Measurements from ENCODE around the gene GDA. TPM values are rescaled to one million over a fixed set of nuclear protein-coding genes. Genes with fewer than 3 reads are reported as not detected.

The GDA gene
- total RNA-seq, 2 experiments from 2014 or later, result not detected

- no peak for DNase-seq
- Mint-ChIP-seq H3K27me3 (peaks cover 2% of the 10 kb centered on the region), H3K4me1 (ENCODE audit: low read depth) (no peaks in the 10 kb centered on the region), H3K9me3 (no peaks in the 10 kb centered on the region), H3K27ac (no peak overlapping the region), H3K4me3 (no peak overlapping the region), H3K36me3 (no peaks in the 10 kb centered on the region)
- intact Hi-C loops (cut with micrococcal nuclease), result no loop called here
- ChIA-PET POLR2A (no interaction called here), CTCF (interaction anchor here (0.6 kb wide), 1 partner anchor 70 kb away, joined by 4 read pairs; no protein-coding TSS in a partner anchor)
Observed at GRCh38 chr9:72134801-72135200, 14.4 kb upstream of the GDA start.

GRCh38 chr9:72137697-72138365, 11.4 kb upstream of the GDA start:
- POLR2A ChIA-PET, result no interaction called here
- Mint-ChIP-seq H3K36me3 (no peaks in the 10 kb centered on the region), H3K27ac (no peak overlapping the region), H3K9me3 (no peaks in the 10 kb centered on the region), H3K4me3 (no peak overlapping the region), H3K4me1 (ENCODE audit: low read depth) (no peaks in the 10 kb centered on the region), H3K27me3 (peaks cover 10% of the 10 kb centered on the region)
- CTCF ChIA-PET, result no interaction called here
- DNase-seq, result no peak
- intact Hi-C loops (cut with micrococcal nuclease), result no loop called here

- CTCF ChIA-PET, result no interaction called here
Observed at GRCh38 chr9:72139226-72139625, 10.0 kb upstream of the GDA start.

GRCh38 chr9:72140586-72140985, 8.7 kb upstream of the GDA start:
- Mint-ChIP-seq H3K27me3 (peaks cover 15% of the 10 kb centered on the region), H3K36me3 (no peaks in the 10 kb centered on the region), H3K4me1 (ENCODE audit: low read depth) (no peaks in the 10 kb centered on the region), H3K27ac (no peak overlapping the region), H3K4me3 (no peak overlapping the region), H3K9me3 (no peaks in the 10 kb centered on the region)
- intact Hi-C loops (cut with micrococcal nuclease), result no loop called here
- POLR2A ChIA-PET, result no interaction called here
- no peak for DNase-seq
- CTCF ChIA-PET, result no interaction called here

More at GRCh38 chr9:72139226-72139625, 10.0 kb upstream of the GDA start:
- POLR2A ChIA-PET, result no interaction called here
- Mint-ChIP-seq H3K27me3 (peaks cover 13% of the 10 kb centered on the region), H3K27ac (no peak overlapping the region), H3K36me3 (no peaks in the 10 kb centered on the region), H3K4me1 (ENCODE audit: low read depth) (no peaks in the 10 kb centered on the region), H3K4me3 (no peak overlapping the region), H3K9me3 (no peaks in the 10 kb centered on the region)
- DNase-seq, result no peak
- intact Hi-C loops (cut with micrococcal nuclease), result no loop called here

- Mint-ChIP-seq H3K4me3 (no peak overlapping the region), H3K27ac (no peak overlapping the region), H3K36me3 (no peaks in the 10 kb centered on the region), H3K9me3 (no peaks in the 10 kb centered on the region), H3K27me3 (peaks cover 17% of the 10 kb centered on the region), H3K4me1 (ENCODE audit: low read depth) (no peaks in the 10 kb centered on the region)
- CTCF ChIA-PET, result no interaction called here
- POLR2A ChIA-PET, result no interaction called here
- intact Hi-C loops (cut with micrococcal nuclease), result no loop called here
- DNase-seq, result no peak
Observed at GRCh38 chr9:72141484-72141883, 7.8 kb upstream of the GDA start.

GRCh38 chr9:72144756-72145492, 4.3 kb upstream of the GDA start:
- Mint-ChIP-seq H3K27ac (no peak overlapping the region), H3K27me3 (peaks cover 36% of the 10 kb centered on the region), H3K9me3 (no peaks in the 10 kb centered on the region), H3K4me1 (ENCODE audit: low read depth) (peaks cover 3% of the 10 kb centered on the region), H3K4me3 (no peak overlapping the region), H3K36me3 (no peaks in the 10 kb centered on the region)
- DNase-seq, result no peak
- intact Hi-C loops (cut with micrococcal nuclease), result no loop called here
- POLR2A ChIA-PET, result no interaction called here
- CTCF ChIA-PET, result no interaction called here

GRCh38 chr9:72145733-72146505, 3.3 kb upstream of the GDA start:
- ChIA-PET CTCF (no interaction called here), POLR2A (no interaction called here)
- H3K27me3 Mint-ChIP-seq, result peaks cover 39% of the 10 kb centered on the region
- no peak overlapping the region for H3K4me3 Mint-ChIP-seq
- DNase-seq, result no peak
- intact Hi-C loops (cut with micrococcal nuclease), result no loop called here
- no peak overlapping the region for H3K27ac Mint-ChIP-seq
- peaks cover 3% of the 10 kb centered on the region for H3K4me1 Mint-ChIP-seq (ENCODE audit: low read depth)
- no peaks in the 10 kb centered on the region for H3K36me3 Mint-ChIP-seq
- H3K9me3 Mint-ChIP-seq, result no peaks in the 10 kb centered on the region

GRCh38 chr9:72147676-72148075, 1.6 kb upstream of the GDA start:
- POLR2A ChIA-PET, result no interaction called here
- H3K27me3 Mint-ChIP-seq, result peaks cover 35% of the 10 kb centered on the region

GRCh38 chr9:72150127-72150526, 887 bp downstream of the GDA start:
- DNase-seq, result no peak
- Mint-ChIP-seq H3K4me3 (no peak overlapping the region), H3K27me3 (peaks cover 30% of the 10 kb centered on the region), H3K9me3 (no peaks in the 10 kb centered on the region), H3K36me3 (no peaks in the 10 kb centered on the region), H3K27ac (no peak overlapping the region), H3K4me1 (ENCODE audit: low read depth) (peaks cover 3% of the 10 kb centered on the region)
- ChIA-PET POLR2A (no interaction called here), CTCF (no interaction called here)
- intact Hi-C loops (cut with micrococcal nuclease), result no loop called here

More at GRCh38 chr9:72147676-72148075, 1.6 kb upstream of the GDA start:
- CTCF ChIA-PET, result no interaction called here
- Mint-ChIP-seq H3K4me1 (ENCODE audit: low read depth) (peaks cover 3% of the 10 kb centered on the region), H3K36me3 (no peaks in the 10 kb centered on the region), H3K27ac (no peak overlapping the region), H3K9me3 (no peaks in the 10 kb centered on the region), H3K4me3 (no peak overlapping the region)
- DNase-seq, result no peak
- intact Hi-C loops (cut with micrococcal nuclease), result no loop called here

- no peaks in the 10 kb centered on the region for H3K36me3 Mint-ChIP-seq
- POLR2A ChIA-PET, result no interaction called here
- H3K9me3 Mint-ChIP-seq, result no peaks in the 10 kb centered on the region
- CTCF ChIA-PET, result no interaction called here
- no peak overlapping the region for H3K27ac Mint-ChIP-seq
- peaks cover 3% of the 10 kb centered on the region for H3K4me1 Mint-ChIP-seq (ENCODE audit: low read depth)
- no peak for DNase-seq
- H3K27me3 Mint-ChIP-seq, result peaks cover 30% of the 10 kb centered on the region
- intact Hi-C loops (cut with micrococcal nuclease), result no loop called here
- H3K4me3 Mint-ChIP-seq, result no peak overlapping the region
Observed at GRCh38 chr9:72150661-72151060, 1.4 kb downstream of the GDA start.

- no peak overlapping the region for H3K27ac Mint-ChIP-seq
- CTCF ChIA-PET, result interaction anchor here (1.1 kb wide), 1 partner anchor 112 kb away, joined by 4 read pairs; no protein-coding TSS in a partner anchor
- peaks cover 29% of the 10 kb centered on the region for H3K27me3 Mint-ChIP-seq
- intact Hi-C loops (cut with micrococcal nuclease), result no loop called here
- POLR2A ChIA-PET, result no interaction called here
- no peaks in the 10 kb centered on the region for H3K9me3 Mint-ChIP-seq
- H3K4me1 Mint-ChIP-seq (ENCODE audit: low read depth), result peaks cover 3% of the 10 kb centered on the region
- DNase-seq, result no peak
- no peaks in the 10 kb centered on the region for H3K36me3 Mint-ChIP-seq
- H3K4me3 Mint-ChIP-seq, result no peak overlapping the region
Observed at GRCh38 chr9:72151104-72151503, 1.9 kb downstream of the GDA start.

GRCh38 chr9:72154468-72155285, 5.4 kb downstream of the GDA start:
- Mint-ChIP-seq H3K4me1 (ENCODE audit: low read depth) (no peaks in the 10 kb centered on the region), H3K36me3 (no peaks in the 10 kb centered on the region), H3K9me3 (no peaks in the 10 kb centered on the region), H3K27ac (no peak overlapping the region), H3K27me3 (peaks cover 9% of the 10 kb centered on the region), H3K4me3 (no peak overlapping the region)
- ChIA-PET CTCF (interaction anchor here (0.9 kb wide), 1 partner anchor 130 kb away, joined by 3 read pairs; no protein-coding TSS in a partner anchor), POLR2A (no interaction called here)
- DNase-seq, result no peak
- intact Hi-C loops (cut with micrococcal nuclease), result no loop called here
